WERI-Rb-1 (cell line): ENCODE measurements around the gene TAPBP.
A peak's percentile ranks its signal among the peaks of the same experiment; 100 is the strongest.
"Not testable (repeated sequence)": the region's sequence is repeated elsewhere in the genome, so short reads cannot be mapped to it uniquely, and the experiment has no call there.

ENCODE experiments used
- DNase-seq: peaks from one replicate; pipeline ENCODE4 v3.0.0-alpha.2; 2020
- H3K27ac ChIP-seq: fragments of 250-450 bp; sonication (Bioruptor Pico); 2 replicates; pipeline ENCODE4 v1.5.1; 2020; ENCODE audit warnings: mild to moderate bottlenecking, moderate library complexity
- H3K27me3 ChIP-seq: fragments of 250-450 bp; sonication (Bioruptor Pico); 2 replicates; pipeline ENCODE4 v1.5.1; 2021; ENCODE audit warnings: mild to moderate bottlenecking, low read depth, moderate library complexity; ENCODE audit not compliant: insufficient read depth, severe bottlenecking
- H3K36me3 ChIP-seq: fragments of 250-450 bp; sonication (Bioruptor Pico); 2 replicates; pipeline ENCODE4 v1.5.1; 2020; ENCODE audit warnings: mild to moderate bottlenecking, moderate library complexity
- H3K4me3 ChIP-seq: 2 replicates; pipeline ENCODE4 v1.5.1; 2011; ENCODE audit warnings: low read depth, mild to moderate bottlenecking, control low read depth, low read length
- H3K9me3 ChIP-seq: fragments of 250-450 bp; sonication (Bioruptor Pico); 2 replicates; pipeline ENCODE4 v1.5.1; 2021; ENCODE audit warnings: mild to moderate bottlenecking, moderate library complexity; ENCODE audit not compliant: severe bottlenecking
- CTCF ChIP-seq: IDR thresholded peaks from 2 replicates; pipeline ENCODE4 v1.5.1; 2011; ENCODE audit warnings: low read depth, mild to moderate bottlenecking, control low read depth, inconsistent platforms, low read length

TAPBP gene

DNA sequence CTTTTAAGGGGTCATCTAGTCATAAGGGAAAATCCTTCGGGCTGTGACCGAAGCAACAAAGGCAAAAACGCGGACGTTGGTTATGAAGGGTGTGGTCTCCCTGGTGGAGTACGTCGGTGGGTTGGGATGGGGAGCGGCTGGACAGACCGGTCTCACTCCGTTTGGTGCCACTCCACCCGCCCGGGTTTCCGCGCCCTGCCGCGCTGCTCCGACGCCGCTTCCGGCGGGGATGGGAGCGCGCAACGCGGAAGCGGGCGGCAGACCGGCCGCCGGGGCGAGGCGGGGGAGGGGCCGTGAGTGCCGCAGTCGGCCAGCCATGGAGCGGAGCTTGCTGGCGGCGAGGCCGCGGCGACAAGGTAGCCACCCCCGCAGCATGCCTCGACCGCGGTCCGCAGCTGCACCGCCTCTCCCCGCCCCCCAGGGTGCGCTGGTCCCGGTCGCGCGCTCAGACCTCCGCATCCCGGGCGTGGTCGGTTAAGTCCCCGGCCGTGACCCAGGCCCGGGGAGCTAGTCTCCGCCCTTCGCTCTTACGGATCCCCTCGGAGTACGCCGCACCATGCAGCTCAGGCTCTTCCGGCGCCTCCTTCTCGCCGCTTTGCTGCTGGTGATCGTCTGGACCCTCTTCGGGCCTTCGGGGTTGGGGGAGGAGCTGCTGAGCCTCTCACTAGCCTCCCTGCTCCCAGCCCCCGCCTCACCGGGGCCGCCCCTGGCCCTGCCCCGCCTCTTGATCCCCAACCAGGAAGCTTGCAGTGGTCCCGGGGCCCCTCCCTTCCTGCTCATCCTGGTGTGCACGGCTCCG, 36.8 kb downstream of the TAPBP start, which contains the start of gene B3GALT4:
TSS of gene B3GALT4 (plus strand) at position 260 of the 799 bp plus-strand sequence. CDS start at position 557, 297 bp downstream.
- Histone ChIP-seq H3K27ac (peak within 1 kb of the TSS; percentile 82), H3K27me3 (no peaks in the 10 kb centered on the region), H3K36me3 (peaks cover 82% of the 10 kb centered on the region), H3K4me3 (peak within 1 kb of the TSS; percentile 66), H3K9me3 (no peaks in the 10 kb centered on the region)
- TF ChIP-seq CTCF = peak; percentile 81
- DNase-seq = peak; percentile 99

- peak overlapping the region; percentile 66 for H3K4me3 ChIP-seq
- no peaks in the 10 kb centered on the region for H3K9me3 ChIP-seq
- H3K36me3 ChIP-seq = peaks cover 78% of the 10 kb centered on the region
- no peak for DNase-seq
- TF ChIP-seq CTCF = no peak
- H3K27me3 ChIP-seq = no peaks in the 10 kb centered on the region
- peak overlapping the region; percentile 82 for H3K27ac ChIP-seq
Measured at GRCh38 chr6:33276581-33276863, 37.4 kb downstream of the TAPBP start.

- H3K9me3 ChIP-seq, H3K27me3 ChIP-seq, DNase-seq: not testable (repeated sequence)
- peak overlapping the region; percentile 66 for H3K4me3 ChIP-seq
- H3K27ac ChIP-seq = peak overlapping the region; percentile 82
- peaks cover 79% of the 10 kb centered on the region for H3K36me3 ChIP-seq
Measured at GRCh38 chr6:33275795-33276580, 37.9 kb downstream of the TAPBP start.

GRCh38 chr6:33273924-33274902, 39.7 kb downstream of the TAPBP start:
- Histone ChIP-seq H3K27me3 (no peaks in the 10 kb centered on the region), H3K4me3 (no peak overlapping the region), H3K36me3 (peaks cover 68% of the 10 kb centered on the region), H3K9me3 (no peaks in the 10 kb centered on the region), H3K27ac (no peak overlapping the region)
- no peak for TF ChIP-seq CTCF
- no peak for DNase-seq

- TF ChIP-seq CTCF = no peak
- no peaks in the 10 kb centered on the region for H3K9me3 ChIP-seq
- H3K27me3 ChIP-seq = no peaks in the 10 kb centered on the region
- H3K27ac ChIP-seq = no peak overlapping the region; the same call in 1 of the 2 replicates
- H3K36me3 ChIP-seq = peaks cover 68% of the 10 kb centered on the region
- DNase-seq = no peak
- H3K4me3 ChIP-seq = peak overlapping the region; percentile 79
Measured at GRCh38 chr6:33273129-33273923, 40.6 kb downstream of the TAPBP start.
